Uterus (tissue), 4 donors: ENCODE data around the gene RANBP9. TPM values are rescaled to one million over a fixed set of nuclear protein-coding genes. Genes with fewer than 3 reads are reported as not detected.

Experiments used
- DNase-seq, 2 donors: peaks; one replicate each; pipeline ENCODE4 v3.0.0-alpha.2; 2019 to 2020
- H3K27ac ChIP-seq, 2 donors: fragments of 200-600 bp; sonication (generic); 1 replicate in 1 of 2; 2 replicates in 1 of 2; pipeline ENCODE4 v1.5.1; 2016 to 2018
- H3K27me3 ChIP-seq, 2 donors: fragments of 200-600 bp; sonication (generic); one replicate each; pipeline ENCODE4 v1.5.1; 2018 to 2019; ENCODE audit warnings: control low read depth in 1 of 2
- H3K36me3 ChIP-seq, 2 donors: fragments of 200-600 bp; sonication (generic); one replicate each; pipeline ENCODE4 v1.5.1; 2019; ENCODE audit warnings: control low read depth in 1 of 2
- H3K4me1 ChIP-seq, 2 donors: fragments of 200-600 bp; sonication (generic); one replicate each; pipeline ENCODE4 v1.5.1; 2018 to 2019; ENCODE audit warnings: control low read depth in 1 of 2
- H3K4me3 ChIP-seq, 2 donors: fragments of 200-600 bp; sonication (generic); 1 replicate in 1 of 2; 2 replicates in 1 of 2; pipeline ENCODE4 v1.5.1; 2018 to 2019; ENCODE audit warnings: mild to moderate bottlenecking in 1 of 2
- H3K9me3 ChIP-seq, 2 donors: fragments of 200-600 bp; sonication (generic); one replicate each; pipeline ENCODE4 v1.5.1; 2019; ENCODE audit warnings: control low read depth in 1 of 2
- CTCF ChIP-seq, 4 experiments: fragments of 200-600 bp in 2 of 4; fragments of 450-650 bp in 2 of 4; sonication (generic) in 2 of 4; IDR thresholded peaks; one replicate each; pipeline ENCODE4 v1.5.1; 2016 to 2019; ENCODE audit warnings: antibody characterized with exemption in 4 of 4, mild to moderate bottlenecking in 2 of 4, moderate library complexity in 1 of 4
- POLR2A ChIP-seq, 2 donors: fragments of 450-650 bp; IDR thresholded peaks; one replicate each; pipeline ENCODE4 v1.6.1; 2016; ENCODE audit warnings: antibody characterized with exemption in 2 of 2, mild to moderate bottlenecking in 1 of 2, moderate library complexity in 1 of 2
- intact Hi-C: fragments of 100-400 bp; cut with DNase I; formaldehyde crosslinking; loops from one replicate; pipeline ENCODE4 v1.15.1; 2023; ENCODE audit warnings: low total_unique reads
- total RNA-seq, 4 donors: library from RNA; depleted of rRNA in 3 of 4; stranded (reverse); fragments of >200 nt in 3 of 4; gene quantifications; one replicate each; pipeline versions ENCODE4 v1.1.0 to v1.2.4, GENCODE V29; 2014 to 2023
- donor health status: DM: yes; HTN: yes; CAD: no.

The RANBP9 gene
- total RNA-seq, 4 donors from 2014 or later = 22.6 to 49.0 (median 40.9) TPM

GRCh38 chr6:13697857-13698256 lies 13.8 kb downstream of the RANBP9 start:
- intact Hi-C loops = no loop called here
- H3K4me1 ChIP-seq = peaks cover 0 to 6% of the 10 kb centered on the region in 2 donors
- H3K9me3 ChIP-seq = no peaks in the 10 kb centered on the region
- H3K36me3 ChIP-seq = no peaks in the 10 kb centered on the region
- no peak overlapping the region for H3K27ac ChIP-seq
- no peak for TF ChIP-seq POLR2A (IDR thresholded peaks at IDR 0.05)
- no peak for TF ChIP-seq CTCF (IDR thresholded peaks at IDR 0.05)
- no peaks in the 10 kb centered on the region for H3K27me3 ChIP-seq
- no peak for DNase-seq
- H3K4me3 ChIP-seq = no peak overlapping the region

- no peaks in the 10 kb centered on the region for H3K27me3 ChIP-seq
- DNase-seq = no peak
- no peak overlapping the region for H3K27ac ChIP-seq
- no peaks in the 10 kb centered on the region for H3K36me3 ChIP-seq
- TF ChIP-seq POLR2A (IDR thresholded peaks at IDR 0.05) (no peak), CTCF (IDR thresholded peaks at IDR 0.05) (no peak)
- peaks cover 0 to 6% of the 10 kb centered on the region in 2 donors for H3K4me1 ChIP-seq
- H3K4me3 ChIP-seq = no peak overlapping the region
- H3K9me3 ChIP-seq = no peaks in the 10 kb centered on the region
- intact Hi-C loops = no loop called here
These were observed 15.4 kb downstream of the RANBP9 start for GRCh38 chr6:13696226-13696625.

- Histone ChIP-seq H3K27me3 (no peaks in the 10 kb centered on the region), H3K36me3 (no peaks in the 10 kb centered on the region), H3K4me1 (peaks cover 0 to 6% of the 10 kb centered on the region in 2 donors), H3K9me3 (no peaks in the 10 kb centered on the region), H3K27ac (no peak overlapping the region), H3K4me3 (no peak overlapping the region)
- TF ChIP-seq CTCF (IDR thresholded peaks at IDR 0.05) (no peak), POLR2A (IDR thresholded peaks at IDR 0.05) (no peak)
- DNase-seq = no peak
- intact Hi-C loops = no loop called here
These were observed 16.4 kb downstream of the RANBP9 start for GRCh38 chr6:13695252-13695651.

GRCh38 chr6:13694562-13694961 lies 17.1 kb downstream of the RANBP9 start:
- no peak for TF ChIP-seq CTCF (IDR thresholded peaks at IDR 0.05)
- no peak for TF ChIP-seq POLR2A (IDR thresholded peaks at IDR 0.05)
- intact Hi-C loops = no loop called here
- no peak overlapping the region for H3K4me3 ChIP-seq
- peaks cover 0 to 6% of the 10 kb centered on the region in 2 donors for H3K4me1 ChIP-seq
- no peaks in the 10 kb centered on the region for H3K27me3 ChIP-seq
- no peaks in the 10 kb centered on the region for H3K36me3 ChIP-seq
- no peak overlapping the region for H3K27ac ChIP-seq
- H3K9me3 ChIP-seq = no peaks in the 10 kb centered on the region
- DNase-seq = no peak

- H3K36me3 ChIP-seq = no peaks in the 10 kb centered on the region
- H3K27me3 ChIP-seq = no peaks in the 10 kb centered on the region
- TF ChIP-seq POLR2A (IDR thresholded peaks at IDR 0.05) (no peak), CTCF (IDR thresholded peaks at IDR 0.05) (no peak)
- H3K9me3 ChIP-seq = no peaks in the 10 kb centered on the region
- no peak overlapping the region for H3K4me3 ChIP-seq
- no peak overlapping the region for H3K27ac ChIP-seq
- H3K4me1 ChIP-seq = no peaks in the 10 kb centered on the region
- intact Hi-C loops = no loop called here
- no peak for DNase-seq
These were observed 22.0 kb downstream of the RANBP9 start for GRCh38 chr6:13689511-13690256.
